Liver (tissue), 9 donors: ENCODE results near the gene RTN1. TPM values are rescaled to one million over a fixed set of nuclear protein-coding genes. Genes with fewer than 3 reads are reported as not detected.

ENCODE experiments used
- DNase-seq: peaks from one replicate; pipeline ENCODE4 v3.0.0-alpha.2; 2017; ENCODE audit warnings: low spot score
- H3K27ac ChIP-seq, 2 donors: one replicate each; pipeline ENCODE4 v1.7.0; 2013; ENCODE audit warnings: inconsistent platforms in 2 of 2, low read length in 2 of 2, control low read depth in 1 of 2, low read depth in 1 of 2, mild to moderate bottlenecking in 1 of 2
- H3K27me3 ChIP-seq, 4 donors: one replicate each; pipeline versions ENCODE4 v1.6.1 to v1.7.0; 2013; ENCODE audit warnings: low read length in 3 of 4, inconsistent platforms in 1 of 4, mild to moderate bottlenecking in 1 of 4, moderate library complexity in 1 of 4; ENCODE audit not compliant: control insufficient read depth in 4 of 4, insufficient read depth in 4 of 4
- H3K36me3 ChIP-seq, 4 donors: one replicate each; pipeline versions ENCODE4 v1.6.1 to v1.7.0; 2013; ENCODE audit warnings: low read length in 3 of 4, mild to moderate bottlenecking in 3 of 4, low read depth in 1 of 4, moderate library complexity in 1 of 4; ENCODE audit not compliant: control insufficient read depth in 4 of 4, insufficient read depth in 3 of 4
- H3K4me1 ChIP-seq, 4 donors: one replicate each; pipeline versions ENCODE4 v1.6.1 to v1.7.0; 2013; ENCODE audit warnings: low read length in 3 of 4, mild to moderate bottlenecking in 3 of 4, moderate library complexity in 1 of 4; ENCODE audit not compliant: control insufficient read depth in 4 of 4, insufficient read depth in 4 of 4
- H3K4me3 ChIP-seq, 3 donors: one replicate each; pipeline versions ENCODE4 v1.6.1 to v1.7.0; 2013; ENCODE audit warnings: low read length in 3 of 3, control low read depth in 1 of 3, low read depth in 1 of 3, mild to moderate bottlenecking in 1 of 3
- H3K9ac ChIP-seq, 2 donors: one replicate each; pipeline ENCODE4 v1.7.0; 2013; ENCODE audit warnings: low read length in 2 of 2, mild to moderate bottlenecking in 2 of 2, moderate library complexity in 2 of 2, control low read depth in 1 of 2, low read depth in 1 of 2
- H3K9me3 ChIP-seq, 4 donors: one replicate each; pipeline versions ENCODE4 v1.6.1 to v1.7.0; 2013; ENCODE audit warnings: low read length in 3 of 4; ENCODE audit not compliant: control insufficient read depth in 4 of 4
- ATF3 ChIP-seq: IDR thresholded peaks from 2 replicates; pipeline ENCODE4 v1.6.1; 2016; ENCODE audit warnings: antibody characterized with exemption
- CTCF ChIP-seq: fragments of 150-350 bp; IDR thresholded peaks from 2 replicates; pipeline ENCODE4 v1.5.1; 2017; ENCODE audit warnings: improper control_type of control experiment, low read depth, low read length; ENCODE audit not compliant: missing input control
- EGR1 ChIP-seq, 2 donors: IDR thresholded peaks; 2 replicates each; pipeline ENCODE4 v1.6.1; 2016 to 2018; ENCODE audit warnings: antibody characterized with exemption in 2 of 2, low read depth in 2 of 2
- FOXA1 ChIP-seq: IDR thresholded peaks from 2 replicates; pipeline ENCODE4 v1.6.1; 2016; ENCODE audit warnings: antibody characterized with exemption
- FOXA2 ChIP-seq: IDR thresholded peaks from 2 replicates; pipeline ENCODE4 v1.6.1; 2016; ENCODE audit warnings: antibody characterized with exemption
- GABPA ChIP-seq, 2 donors: IDR thresholded peaks in 1 of 2; conservative IDR thresholded peaks in 1 of 2; 2 replicates each; pipeline ENCODE4 v1.6.1; 2016; ENCODE audit warnings: antibody characterized with exemption in 2 of 2, mild to moderate bottlenecking in 1 of 2, moderate library complexity in 1 of 2
- HNF4A ChIP-seq, 2 donors: conservative IDR thresholded peaks; 2 replicates each; pipeline ENCODE4 v1.6.1; 2016; ENCODE audit warnings: antibody characterized with exemption in 2 of 2, mild to moderate bottlenecking in 2 of 2
- HNF4G ChIP-seq: IDR thresholded peaks from 2 replicates; pipeline ENCODE4 v1.6.1; 2016; ENCODE audit warnings: antibody characterized with exemption
- JUND ChIP-seq, 2 donors: IDR thresholded peaks; 2 replicates each; pipeline ENCODE4 v1.6.1; 2016; ENCODE audit warnings: antibody characterized with exemption in 2 of 2
- MAX ChIP-seq: IDR thresholded peaks from 2 replicates; pipeline ENCODE4 v1.6.1; 2016; ENCODE audit warnings: antibody characterized with exemption
- NR2F2 ChIP-seq: IDR thresholded peaks from 2 replicates; pipeline ENCODE4 v1.6.1; 2016; ENCODE audit warnings: antibody characterized with exemption
- RAD21 ChIP-seq, 2 donors: IDR thresholded peaks; 2 replicates each; pipeline ENCODE4 v1.6.1; 2016; ENCODE audit warnings: antibody characterized with exemption in 2 of 2, mild to moderate bottlenecking in 2 of 2
- REST ChIP-seq: IDR thresholded peaks from 2 replicates; pipeline ENCODE4 v1.6.1; 2016; ENCODE audit warnings: antibody characterized with exemption, mild to moderate bottlenecking
- RXRA ChIP-seq, 2 donors: IDR thresholded peaks; 2 replicates each; pipeline ENCODE4 v1.6.1; 2017 to 2018; ENCODE audit warnings: antibody characterized with exemption in 2 of 2, mild to moderate bottlenecking in 1 of 2
- SP1 ChIP-seq: IDR thresholded peaks from 2 replicates; pipeline ENCODE4 v1.6.1; 2018; ENCODE audit warnings: antibody characterized with exemption, mild to moderate bottlenecking
- TAF1 ChIP-seq: conservative IDR thresholded peaks from 2 replicates; pipeline ENCODE4 v1.6.1; 2016; ENCODE audit warnings: antibody characterized with exemption, mild to moderate bottlenecking
- YY1 ChIP-seq: IDR thresholded peaks from 2 replicates; pipeline ENCODE4 v1.6.1; 2016; ENCODE audit warnings: antibody characterized with exemption, mild to moderate bottlenecking
- ZBTB33 ChIP-seq: IDR thresholded peaks from 2 replicates; pipeline ENCODE4 v1.6.1; 2016; ENCODE audit warnings: antibody characterized with exemption
- WGBS: extraction: QIAGEN DNeasy Blood & Tissue Kit; methylation state at CpG from one replicate; pipeline ENCODE4 v1.1.7; 2013; 5-methylcytosine and 5-hydroxymethylcytosine counted together
- polyA plus RNA-seq, 2 donors: library from polyadenylated mRNA; stranded (reverse) in 1 of 2; unstranded in 1 of 2; fragments of 200-250 nt in 1 of 2; fragments of >200 nt in 1 of 2; fragmentation: Nextera tagmentation in 1 of 2; extraction: Ambion mirVana in 1 of 2; gene quantifications; one replicate each; pipeline versions ENCODE4 v1.2.1 to v1.2.3, GENCODE V29; 2013 to 2015
- total RNA-seq, 2 donors: library from RNA; depleted of rRNA; stranded (reverse); fragments of >200 nt; gene quantifications; one replicate each; pipeline ENCODE4 v1.2.3, GENCODE V29; 2014
- donor health status: healthy.
- donor health status: healthy.
- donor health status: healthy.
- donor health status: healthy.
- donor health status: healthy.

Gene RTN1
- total and polyA plus RNA-seq, 4 donors, result 0.08 to 1.8 (median 0.37) TPM

GRCh38 chr14:59728304-59728703 lies 142.3 kb downstream of the RTN1 start:
- H3K9me3 ChIP-seq, result no peaks in the 10 kb centered on the region
- no peak for DNase-seq
- H3K4me1 ChIP-seq, result no peaks in the 10 kb centered on the region
- H3K27me3 ChIP-seq, result no peaks in the 10 kb centered on the region
- WGBS, result 73% methylated on average over 3 of the region's 3 CpGs
- no peak overlapping the region for H3K9ac ChIP-seq
- H3K4me3 ChIP-seq, result no peak overlapping the region
- TF ChIP-seq GABPA (IDR thresholded peaks at IDR 0.05 in 1 of 2, conservative IDR thresholded peaks at IDR 0.05 in 1 of 2) (no peak), EGR1 (IDR thresholded peaks at IDR 0.05; ENCODE audit: low read depth in 2 of 2) (no peak), HNF4A (conservative IDR thresholded peaks at IDR 0.05) (no peak), TAF1 (no peak), YY1 (no peak), JUND (IDR thresholded peaks at IDR 0.05) (no peak), REST (no peak), FOXA2 (no peak), RAD21 (IDR thresholded peaks at IDR 0.05) (no peak), CTCF (no peak), ATF3 (no peak), ZBTB33 (no peak), RXRA (IDR thresholded peaks at IDR 0.05) (no peak), MAX (no peak), HNF4G (no peak), FOXA1 (no peak), NR2F2 (no peak), SP1 (no peak)
- no peaks in the 10 kb centered on the region for H3K36me3 ChIP-seq
- no peak overlapping the region for H3K27ac ChIP-seq
